Heart left ventricle (tissue), 16 donors: ENCODE data around the gene SAP130. TPM values are rescaled to one million over a fixed set of nuclear protein-coding genes. Genes with fewer than 3 reads are reported as not detected.

Experiments used
- ATAC-seq, 4 donors: fragments of 200-7000 bp; cut with Tn5 transposase; one replicate each; pipeline ENCODE4 v1.9.1; 2020 to 2022; ENCODE audit warnings: moderate library complexity in 4 of 4, mild to moderate bottlenecking in 3 of 4, moderate number of reproducible peaks in 1 of 4
- DNase-seq, 5 donors: peaks; one replicate each; pipeline ENCODE4 v3.0.0-alpha.2; 2020
- H3K27ac ChIP-seq, 12 donors: fragments of 200-600 bp; sonication (generic) in 4 of 12; one replicate each; pipeline versions ENCODE4 v1.5.0 to v1.8.0; 2016 to 2022; ENCODE audit warnings: mild to moderate bottlenecking in 2 of 12
- H3K27me3 ChIP-seq, 9 donors: fragments of 200-600 bp; sonication (generic) in 2 of 9; one replicate each; pipeline versions ENCODE4 v1.5.1 to v1.8.0; 2016 to 2022; ENCODE audit warnings: mild to moderate bottlenecking in 3 of 9
- H3K36me3 ChIP-seq, 9 donors: fragments of 200-600 bp; sonication (generic) in 2 of 9; one replicate each; pipeline versions ENCODE4 v1.5.0 to v1.8.0; 2018 to 2022; ENCODE audit warnings: mild to moderate bottlenecking in 2 of 9
- H3K4me1 ChIP-seq, 12 donors: fragments of 200-600 bp; sonication (generic) in 4 of 12; one replicate each; pipeline versions ENCODE4 v1.5.0 to v1.8.0; 2016 to 2022; ENCODE audit warnings: mild to moderate bottlenecking in 3 of 12
- H3K4me3 ChIP-seq, 12 donors: fragments of 200-600 bp; sonication (generic) in 4 of 12; one replicate each; pipeline versions ENCODE4 v1.5.0 to v1.8.0; 2017 to 2022; ENCODE audit warnings: mild to moderate bottlenecking in 9 of 12, moderate library complexity in 4 of 12
- H3K9me3 ChIP-seq, 12 donors: fragments of 200-600 bp; sonication (generic) in 4 of 12; one replicate each; pipeline versions ENCODE4 v1.5.0 to v1.8.0; 2016 to 2022; ENCODE audit warnings: mild to moderate bottlenecking in 1 of 12
- CTCF ChIP-seq, 12 donors: fragments of 200-600 bp; sonication (generic) in 4 of 12; IDR thresholded peaks; one replicate each; pipeline versions ENCODE4 v1.5.0 to v1.8.0; 2018 to 2022; ENCODE audit warnings: antibody characterized with exemption in 12 of 12, mild to moderate bottlenecking in 5 of 12
- POLR2A ChIP-seq, 2 donors: fragments of 450-650 bp; IDR thresholded peaks; one replicate each; pipeline ENCODE4 v1.6.1; 2017; ENCODE audit warnings: antibody characterized with exemption in 2 of 2, mild to moderate bottlenecking in 2 of 2, moderate library complexity in 2 of 2
- WGBS, 4 donors: extraction: QIAGEN DNeasy Blood & Tissue Kit in 2 of 4; methylation state at CpG; one replicate each; pipeline versions ENCODE4 v1.1.5 to v1.1.7; 2013 to 2018; 5-methylcytosine and 5-hydroxymethylcytosine counted together
- intact Hi-C, 10 donors: fragments of 100-400 bp; cut with DNase I; formaldehyde crosslinking; loops; one replicate each; pipeline versions ENCODE4 v1.11.1 to v1.14.2; 2022
- polyA plus RNA-seq, 2 donors: library from polyadenylated mRNA; stranded (reverse); fragments of 200-250 nt; gene quantifications; one replicate each; pipeline ENCODE4 v1.2.3, GENCODE V29; 2013
- total RNA-seq, 9 donors: library from RNA; depleted of rRNA in 2 of 9; stranded (reverse); fragments of >200 nt in 2 of 9; fragmentation: NEBNext Ultra II Directional in 3 of 9; extraction: Animal tissue kit (Norgen Biotek cat#: 25700) in 3 of 9; gene quantifications; one replicate each; pipeline versions ENCODE4 v1.1.0 to v1.2.4, GENCODE V29; 2016 to 2023
- donor health status: ischemic (EF 13 %, LVEDD 7.1; RV severe dilation, severe dysfunction).
- donor health status: healthy with polysubstance abuse.
- donor health status: DM: no; HTN: yes; CAD: no.
- donor health status: DM: no; HTN: no; CAD: no.
- donor health status: ischemic (EF 25% LVEDD 6.9; RV normal size, moderate dysfunction).
- donor health status: ischemic (EF 25% LVEDD 5.7; RV mildly dilated, moderate dysfunction).
- donor health status: healthy.
- donor health status: DM: yes; HTN: yes; CAD: no.
- donor health status: ischemic (EF 35%, LVEDD 5.7; RV mildly dilated, moderate dysfunction).
- donor health status: nonischemic (EF 11% LVEDD 7.7; RV severe dilation, severe dysfunction).
- donor health status: DM: yes; HTN: yes; CAD: no.
- donor health status: PGD.
- donor health status: ischemic (EF 29% LVEDD 5.4; RV normal size, mild dysfunction).
- donor health status: nonischemic (EF 23%, LVEDD 6.1; RV moderate dilation, normal function).

Gene SAP130
- total and polyA plus RNA-seq, 11 donors: 4.6 to 20.3 (median 14.5) TPM

- 78 to 89% (median 87%) methylated on average over 6 of the region's 6 CpGs for WGBS, 4 donors
- TF ChIP-seq POLR2A (IDR thresholded peaks at IDR 0.05) (no peak), CTCF (IDR thresholded peaks at IDR 0.05) (no peak)
- H3K27ac ChIP-seq: no peak overlapping the region
- H3K36me3 ChIP-seq: peaks cover 0 to 100% (median 92%) of the 10 kb centered on the region in 9 donors
- no peak for ATAC-seq
- no peaks in the 10 kb centered on the region for H3K9me3 ChIP-seq
- no peak for DNase-seq
- H3K4me3 ChIP-seq: no peak overlapping the region
- intact Hi-C loops: no loop called here
- no peaks in the 10 kb centered on the region for H3K4me1 ChIP-seq
- no peaks in the 10 kb centered on the region for H3K27me3 ChIP-seq
Measured at GRCh38 chr2:128003463-128003862, 24.4 kb downstream of the SAP130 start.

- ATAC-seq: no peak
- Histone ChIP-seq H3K9me3 (no peaks in the 10 kb centered on the region), H3K27me3 (no peaks in the 10 kb centered on the region), H3K4me1 (no peaks in the 10 kb centered on the region), H3K4me3 (no peak overlapping the region), H3K36me3 (peaks cover 0 to 99% (median 96%) of the 10 kb centered on the region in 9 donors), H3K27ac (no peak overlapping the region)
- 73 to 86% (median 82%) methylated on average over 9 of the region's 9 CpGs for WGBS, 4 donors
- TF ChIP-seq CTCF (IDR thresholded peaks at IDR 0.05) (no peak), POLR2A (IDR thresholded peaks at IDR 0.05) (no peak)
- intact Hi-C loops: no loop called here
- no peak for DNase-seq
Measured at GRCh38 chr2:127996160-127996559, 31.7 kb downstream of the SAP130 start.

GRCh38 chr2:127995725-127996124 is 32.1 kb downstream of the SAP130 start:
- Histone ChIP-seq H3K27me3 (no peaks in the 10 kb centered on the region), H3K36me3 (peaks cover 0 to 99% (median 96%) of the 10 kb centered on the region in 9 donors), H3K9me3 (no peaks in the 10 kb centered on the region), H3K4me1 (no peaks in the 10 kb centered on the region), H3K4me3 (no peak overlapping the region), H3K27ac (no peak overlapping the region)
- ATAC-seq (no peak), DNase-seq (no peak)
- TF ChIP-seq CTCF (IDR thresholded peaks at IDR 0.05) (no peak), POLR2A (IDR thresholded peaks at IDR 0.05) (no peak)
- 82 to 92% (median 91%) methylated on average over 7 of the region's 7 CpGs for WGBS, 4 donors
- intact Hi-C loops: no loop called here

- ATAC-seq: no peak
- WGBS, 4 donors: 71 to 76% (median 73%) methylated on average over 2 of the region's 2 CpGs
Measured at GRCh38 chr2:127993659-127994058, 34.2 kb downstream of the SAP130 start.

More at GRCh38 chr2:127993659-127994058, 34.2 kb downstream of the SAP130 start:
- Histone ChIP-seq H3K36me3 (peaks cover 0 to 99% (median 95%) of the 10 kb centered on the region in 9 donors), H3K4me1 (no peaks in the 10 kb centered on the region), H3K27me3 (no peaks in the 10 kb centered on the region), H3K4me3 (no peak overlapping the region), H3K9me3 (no peaks in the 10 kb centered on the region), H3K27ac (no peak overlapping the region)
- TF ChIP-seq CTCF (IDR thresholded peaks at IDR 0.05): no peak
- no peak for TF ChIP-seq POLR2A (IDR thresholded peaks at IDR 0.05)
- no peak for DNase-seq
- intact Hi-C loops: no loop called here
